Ovary (tissue), 3 donors: ENCODE measurements around the gene PTN.

Experiments
- CTCF ChIP-seq, 3 donors: fragments of 450-650 bp in 2 of 3; fragments of 200-600 bp in 1 of 3; IDR thresholded peaks; one replicate each; pipeline versions ENCODE4 v1.5.1 to v1.8.0; 2016 to 2022; ENCODE audit warnings: antibody characterized with exemption in 3 of 3, mild to moderate bottlenecking in 1 of 3
- EP300 ChIP-seq: sonication (generic); formaldehyde crosslinking; IDR thresholded peaks from one replicate; pipeline ENCODE4 v1.6.1; 2017; ENCODE audit warnings: antibody characterized with exemption
- POLR2A ChIP-seq: fragments of 450-650 bp; IDR thresholded peaks from one replicate; pipeline ENCODE4 v1.6.1; 2017; ENCODE audit warnings: antibody characterized with exemption, mild to moderate bottlenecking, moderate library complexity
- donor health status: DM: no; HTN: no; CAD: no.

- TF ChIP-seq CTCF (IDR thresholded peaks at IDR 0.05) (no peak), POLR2A (no peak), EP300 (no peak)
Measured at GRCh38 chr7:137262599-137262998, 80.9 kb downstream of the PTN start.
